Activated B cell treated with CpG ODN at 0.5 μM for 24 hours (primary cell): ENCODE data around the gene ZBTB47. TPM values are rescaled to one million over a fixed set of nuclear protein-coding genes. Genes with fewer than 3 reads are reported as not detected.

ENCODE experiments used
- ATAC-seq: fragments of 200-7000 bp; cut with Tn5 transposase; one replicate; pipeline ENCODE4 v1.10.0; 2021; ENCODE audit warnings: low read depth, mild to moderate bottlenecking, moderate library complexity
- CTCF ChIA-PET: fragments of 350-600 bp; sonication (Branson Sonifier 250); formaldehyde crosslinking; loops from one replicate; lab custom pipeline; 2021; ENCODE audit warnings: antibody characterized with exemption; lab: Charles Lee
- POLR2A ChIA-PET: fragments of 350-600 bp; sonication (Branson Sonifier 250); formaldehyde crosslinking; loops from one replicate; lab custom pipeline; 2021; ENCODE audit warnings: antibody characterized with exemption; lab: Charles Lee
- DNase-seq: peaks from one replicate; pipeline ENCODE4 v3.0.0; 2022
- H3K27ac Mint-ChIP-seq: one replicate; pipeline ENCODE4 v1.8.0; 2020; ENCODE audit warnings: mixed read lengths
- H3K27me3 Mint-ChIP-seq: one replicate; pipeline ENCODE4 v1.8.0; 2021; ENCODE audit warnings: mixed read lengths
- H3K36me3 Mint-ChIP-seq: one replicate; pipeline ENCODE4 v1.8.0; 2021; ENCODE audit warnings: low read depth, mixed read lengths
- H3K4me1 Mint-ChIP-seq: one replicate; pipeline ENCODE4 v1.8.0; 2021; ENCODE audit warnings: mixed read lengths
- H3K4me3 Mint-ChIP-seq: one replicate; pipeline ENCODE4 v1.8.0; 2020; ENCODE audit warnings: mild to moderate bottlenecking, mixed read lengths
- H3K9me3 Mint-ChIP-seq: one replicate; pipeline ENCODE4 v1.8.0; 2020; ENCODE audit warnings: mixed read lengths
- intact Hi-C: fragments of 100-400 bp; cut with micrococcal nuclease; formaldehyde crosslinking; loops from one replicate; pipeline ENCODE4 v1.15.1; 2024
- total RNA-seq: library from RNA; stranded (reverse); gene quantifications from 2 replicates; pipeline ENCODE4 v1.2.3, GENCODE V29; 2022
- TF ChIP-seq, protein P1 (sequence below): fragments of 200-600 bp; IDR thresholded peaks from one replicate; pipeline ENCODE4 v1.8.0; 2022; ENCODE audit warnings: antibody characterized with exemption, mild to moderate bottlenecking

The ZBTB47 gene
- total RNA-seq, 1 donor from 2014 or later: 1.1 TPM

GRCh38 chr3:42685363-42685881, 31.9 kb downstream of the ZBTB47 start, which contains the start of gene KLHL40:
KLHL40 (plus strand) TSS chr3:42685537; CDS start chr3:42685619, 82 bp downstream.
- no peak for DNase-seq
- ChIA-PET CTCF (no interaction called here), POLR2A (no interaction called here)
- Mint-ChIP-seq H3K4me3 (peak within 1 kb of the TSS; percentile 58), H3K4me1 (peaks cover 2% of the 10 kb centered on the region), H3K9me3 (no peaks in the 10 kb centered on the region), H3K27ac (no peak within 1 kb of the TSS), H3K27me3 (peaks cover 19% of the 10 kb centered on the region), H3K36me3 (no peaks in the 10 kb centered on the region)
- TF ChIP-seq, protein P1, sequence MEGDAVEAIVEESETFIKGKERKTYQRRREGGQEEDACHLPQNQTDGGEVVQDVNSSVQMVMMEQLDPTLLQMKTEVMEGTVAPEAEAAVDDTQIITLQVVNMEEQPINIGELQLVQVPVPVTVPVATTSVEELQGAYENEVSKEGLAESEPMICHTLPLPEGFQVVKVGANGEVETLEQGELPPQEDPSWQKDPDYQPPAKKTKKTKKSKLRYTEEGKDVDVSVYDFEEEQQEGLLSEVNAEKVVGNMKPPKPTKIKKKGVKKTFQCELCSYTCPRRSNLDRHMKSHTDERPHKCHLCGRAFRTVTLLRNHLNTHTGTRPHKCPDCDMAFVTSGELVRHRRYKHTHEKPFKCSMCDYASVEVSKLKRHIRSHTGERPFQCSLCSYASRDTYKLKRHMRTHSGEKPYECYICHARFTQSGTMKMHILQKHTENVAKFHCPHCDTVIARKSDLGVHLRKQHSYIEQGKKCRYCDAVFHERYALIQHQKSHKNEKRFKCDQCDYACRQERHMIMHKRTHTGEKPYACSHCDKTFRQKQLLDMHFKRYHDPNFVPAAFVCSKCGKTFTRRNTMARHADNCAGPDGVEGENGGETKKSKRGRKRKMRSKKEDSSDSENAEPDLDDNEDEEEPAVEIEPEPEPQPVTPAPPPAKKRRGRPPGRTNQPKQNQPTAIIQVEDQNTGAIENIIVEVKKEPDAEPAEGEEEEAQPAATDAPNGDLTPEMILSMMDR: no peak
- intact Hi-C loops: no loop called here
- no peak for ATAC-seq

GRCh38 chr3:42685891-42686820, 32.7 kb downstream of the ZBTB47 start:
- DNase-seq (no peak), ATAC-seq (no peak)
- ChIA-PET POLR2A (no interaction called here), CTCF (no interaction called here)
- Mint-ChIP-seq H3K27ac (no peak overlapping the region), H3K4me3 (peak overlapping the region; percentile 58), H3K27me3 (peaks cover 19% of the 10 kb centered on the region), H3K36me3 (no peaks in the 10 kb centered on the region), H3K4me1 (peaks cover 2% of the 10 kb centered on the region), H3K9me3 (no peaks in the 10 kb centered on the region)
- intact Hi-C loops: no loop called here
- TF ChIP-seq, protein P1: no peak

DNA sequence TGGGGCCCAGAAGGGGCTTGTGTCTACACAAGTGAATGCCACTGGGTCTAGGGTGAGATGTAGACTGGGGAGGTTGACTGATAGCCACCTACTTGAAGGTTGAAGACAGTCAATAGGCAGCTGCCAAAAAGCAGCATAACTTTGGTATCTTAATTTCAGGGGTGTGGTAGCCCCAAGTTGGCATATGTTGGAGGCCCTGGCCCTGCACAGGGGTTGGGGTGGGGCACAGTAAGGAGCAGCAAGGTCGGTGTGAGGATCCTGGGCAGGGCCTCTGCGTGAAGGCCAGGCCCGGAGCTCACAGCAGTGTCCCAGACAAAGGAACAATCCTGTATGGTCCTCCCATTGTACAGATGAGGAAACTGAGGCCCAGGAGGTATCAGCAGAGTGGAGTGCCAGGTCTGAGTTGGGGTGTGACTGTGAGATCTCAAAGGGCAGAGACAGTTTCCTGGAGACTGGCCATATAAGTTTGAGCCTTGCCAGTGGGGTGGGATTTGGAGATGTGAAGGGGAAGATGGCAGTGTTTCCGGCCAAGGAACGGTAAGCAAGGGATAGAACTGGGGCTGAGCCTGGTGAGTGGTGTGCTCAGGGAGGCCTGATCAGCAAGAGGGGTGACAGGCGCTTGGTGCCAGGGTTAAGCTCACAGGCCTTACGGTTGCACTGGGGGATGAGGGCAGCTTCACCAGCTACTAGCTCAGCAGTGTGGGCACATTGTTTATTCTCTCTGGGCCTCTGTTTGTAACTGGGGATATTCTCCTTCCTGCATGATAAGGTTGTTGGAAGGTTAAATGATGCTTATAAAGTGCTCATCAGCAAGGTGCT, 33.5 kb downstream of the ZBTB47 start:
- no peaks in the 10 kb centered on the region for H3K36me3 Mint-ChIP-seq
- H3K27me3 Mint-ChIP-seq: peaks cover 19% of the 10 kb centered on the region
- H3K4me1 Mint-ChIP-seq: peaks cover 2% of the 10 kb centered on the region
- ATAC-seq: no peak
- H3K4me3 Mint-ChIP-seq: no peak overlapping the region
- CTCF ChIA-PET: no interaction called here
- no peak overlapping the region for H3K27ac Mint-ChIP-seq
- TF ChIP-seq, protein P1: no peak
- H3K9me3 Mint-ChIP-seq: no peaks in the 10 kb centered on the region
- intact Hi-C loops: no loop called here
- POLR2A ChIA-PET: no interaction called here
- DNase-seq: no peak

- intact Hi-C loops: no loop called here
- Mint-ChIP-seq H3K9me3 (no peaks in the 10 kb centered on the region), H3K27me3 (peaks cover 15% of the 10 kb centered on the region), H3K27ac (no peak overlapping the region), H3K36me3 (no peaks in the 10 kb centered on the region), H3K4me3 (no peak overlapping the region), H3K4me1 (peaks cover 2% of the 10 kb centered on the region)
- POLR2A ChIA-PET: no interaction called here
- TF ChIP-seq, protein P1: no peak
- ATAC-seq (no peak), DNase-seq (no peak)
- CTCF ChIA-PET: no interaction called here
Observed at GRCh38 chr3:42688016-42688415, 34.5 kb downstream of the ZBTB47 start.
